RWPE1 (cell line): ENCODE measurements around the gene DAPK2.

Experiments used
- CTCF ChIA-PET: fragments of 350-600 bp; sonication (Branson Sonifier 250); formaldehyde crosslinking; extraction: SDS; loops from one replicate; lab custom pipeline; 2021; lab: Yijun Ruan, JAX
- POLR2A ChIA-PET: fragments of 400-600 bp; formaldehyde crosslinking; extraction: SDS; loops from one replicate; lab custom pipeline; 2020; ENCODE audit warnings: antibody characterized with exemption; ENCODE audit not compliant: low non-redundant PET; lab: Yijun Ruan, JAX
- DNase-seq: peaks from one replicate; pipeline ENCODE4 v3.0.0; 2012; ENCODE audit warnings: low spot score
- H3K27ac ChIP-seq: fragments of 450-650 bp; 2 replicates; pipeline ENCODE4 v1.5.1; 2017
- CTCF ChIP-seq: fragments of 450-650 bp; conservative IDR thresholded peaks from 2 replicates; pipeline ENCODE4 v1.5.1; 2017; ENCODE audit warnings: low read depth, mild to moderate bottlenecking

The DAPK2 gene

GRCh38 chr15:63896336-63897115 lies 149.8 kb downstream of the DAPK2 start:
- TF ChIP-seq CTCF = no peak
- ChIA-PET POLR2A (no interaction called here), CTCF (no interaction called here)
- no peak for DNase-seq
- no peak overlapping the region for H3K27ac ChIP-seq

- TF ChIP-seq CTCF = no peak
- ChIA-PET POLR2A (no interaction called here), CTCF (interaction anchor here (1.1 kb wide), 1 partner anchor 144 kb away, joined by 5 read pairs; no protein-coding TSS in a partner anchor)
- no peak for DNase-seq
- H3K27ac ChIP-seq = no peak overlapping the region
Measured at GRCh38 chr15:63895787-63896218, 150.5 kb downstream of the DAPK2 start.

- DNase-seq = no peak
- POLR2A ChIA-PET = no interaction called here
- CTCF ChIA-PET = interaction anchor here (1.1 kb wide), 1 partner anchor 143 kb away, joined by 5 read pairs; no protein-coding TSS in a partner anchor
Measured at GRCh38 chr15:63895194-63895593, 151.1 kb downstream of the DAPK2 start.

GRCh38 chr15:63894662-63894949 lies 151.7 kb downstream of the DAPK2 start:
- TF ChIP-seq CTCF = no peak
- DNase-seq = no peak
- CTCF ChIA-PET = interaction anchor here (0.5 kb wide), 1 partner anchor 52 kb away, joined by 3 read pairs; no protein-coding TSS in a partner anchor
- POLR2A ChIA-PET = no interaction called here
- H3K27ac ChIP-seq = no peak overlapping the region

More at GRCh38 chr15:63895194-63895593, 151.1 kb downstream of the DAPK2 start:
- H3K27ac ChIP-seq = no peak overlapping the region
- no peak for TF ChIP-seq CTCF

- H3K27ac ChIP-seq = no peak overlapping the region
- CTCF ChIA-PET = interaction anchor here (0.5 to 0.8 kb wide), 2 partner anchors 51 to 57 kb away, joined by 3 read pairs; no protein-coding TSS in a partner anchor
- TF ChIP-seq CTCF = no peak
- no peak for DNase-seq
- POLR2A ChIA-PET = no interaction called here
Measured at GRCh38 chr15:63893866-63894661, 152.2 kb downstream of the DAPK2 start.

GRCh38 chr15:63892794-63893441 lies 153.4 kb downstream of the DAPK2 start:
- CTCF ChIA-PET = interaction anchor here (1.0 kb wide), 1 partner anchor 53 kb away, joined by 3 read pairs; no protein-coding TSS in a partner anchor
- no peak overlapping the region for H3K27ac ChIP-seq

More at GRCh38 chr15:63892794-63893441, 153.4 kb downstream of the DAPK2 start:
- no peak for DNase-seq
- no peak for TF ChIP-seq CTCF
- POLR2A ChIA-PET = no interaction called here
